Neuron (in vitro differentiated cells): ENCODE results near the gene CHADL.

Source experiments
- H2AFZ ChIP-seq: one replicate; pipeline ENCODE4 v1.6.1; 2013; ENCODE audit warnings: low read depth, mild to moderate bottlenecking, inconsistent platforms, low read length, moderate library complexity
- H3K27me3 ChIP-seq: one replicate; pipeline ENCODE4 v1.6.1; 2013; ENCODE audit warnings: low read length; ENCODE audit not compliant: insufficient read depth
- H3K36me3 ChIP-seq: one replicate; pipeline ENCODE4 v1.6.1; 2013; ENCODE audit warnings: low read length; ENCODE audit not compliant: insufficient read depth
- H3K4me1 ChIP-seq: one replicate; pipeline ENCODE4 v1.6.1; 2013; ENCODE audit warnings: low read length; ENCODE audit not compliant: insufficient read depth
- H3K4me3 ChIP-seq: 2 replicates; pipeline ENCODE4 v1.5.1; 2013; ENCODE audit warnings: mild to moderate bottlenecking, low read length, moderate library complexity
- H3K9me3 ChIP-seq: one replicate; pipeline ENCODE4 v1.6.1; 2013; ENCODE audit warnings: low read length

CHADL gene, protein sequence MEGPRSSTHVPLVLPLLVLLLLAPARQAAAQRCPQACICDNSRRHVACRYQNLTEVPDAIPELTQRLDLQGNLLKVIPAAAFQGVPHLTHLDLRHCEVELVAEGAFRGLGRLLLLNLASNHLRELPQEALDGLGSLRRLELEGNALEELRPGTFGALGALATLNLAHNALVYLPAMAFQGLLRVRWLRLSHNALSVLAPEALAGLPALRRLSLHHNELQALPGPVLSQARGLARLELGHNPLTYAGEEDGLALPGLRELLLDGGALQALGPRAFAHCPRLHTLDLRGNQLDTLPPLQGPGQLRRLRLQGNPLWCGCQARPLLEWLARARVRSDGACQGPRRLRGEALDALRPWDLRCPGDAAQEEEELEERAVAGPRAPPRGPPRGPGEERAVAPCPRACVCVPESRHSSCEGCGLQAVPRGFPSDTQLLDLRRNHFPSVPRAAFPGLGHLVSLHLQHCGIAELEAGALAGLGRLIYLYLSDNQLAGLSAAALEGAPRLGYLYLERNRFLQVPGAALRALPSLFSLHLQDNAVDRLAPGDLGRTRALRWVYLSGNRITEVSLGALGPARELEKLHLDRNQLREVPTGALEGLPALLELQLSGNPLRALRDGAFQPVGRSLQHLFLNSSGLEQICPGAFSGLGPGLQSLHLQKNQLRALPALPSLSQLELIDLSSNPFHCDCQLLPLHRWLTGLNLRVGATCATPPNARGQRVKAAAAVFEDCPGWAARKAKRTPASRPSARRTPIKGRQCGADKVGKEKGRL

GRCh38 chr22:41240377-41241132 lies at the start of gene CHADL:
Gene CHADL (minus strand): TSS chr22:41240931. CDS start chr22:41240881, 50 bp downstream.
- H3K4me1 ChIP-seq = no peaks in the 10 kb centered on the region
- H2AFZ ChIP-seq = no peak within 1 kb of the TSS
- H3K4me3 ChIP-seq = no peak within 1 kb of the TSS
- no peaks in the 10 kb centered on the region for H3K27me3 ChIP-seq
- peaks cover 8% of the 10 kb centered on the region for H3K36me3 ChIP-seq
- H3K9me3 ChIP-seq = no peaks in the 10 kb centered on the region

- Histone ChIP-seq H3K36me3 (peaks cover under 1% of the 10 kb centered on the region), H3K9me3 (no peaks in the 10 kb centered on the region), H2AFZ (no peak overlapping the region), H3K27me3 (no peaks in the 10 kb centered on the region), H3K4me1 (peaks cover 16% of the 10 kb centered on the region), H3K4me3 (no peak overlapping the region)
These were observed 48.9 kb upstream of the CHADL start for GRCh38 chr22:41289671-41290070.

GRCh38 chr22:41288245-41288946 lies 47.7 kb upstream of the CHADL start:
- Histone ChIP-seq H3K9me3 (no peaks in the 10 kb centered on the region), H3K4me3 (no peak overlapping the region), H3K36me3 (peaks cover 8% of the 10 kb centered on the region), H2AFZ (no peak overlapping the region), H3K4me1 (peaks cover 20% of the 10 kb centered on the region), H3K27me3 (no peaks in the 10 kb centered on the region)

GRCh38 chr22:41286639-41287091 lies 45.9 kb upstream of the CHADL start:
- Histone ChIP-seq H3K4me3 (peak overlapping the region; percentile 63), H3K4me1 (peaks cover 20% of the 10 kb centered on the region), H3K9me3 (no peaks in the 10 kb centered on the region), H2AFZ (peak overlapping the region; percentile 65), H3K36me3 (peaks cover 15% of the 10 kb centered on the region), H3K27me3 (no peaks in the 10 kb centered on the region)

- H3K27me3 ChIP-seq = no peaks in the 10 kb centered on the region
- peak within 1 kb of the TSS; percentile 91 for H3K4me3 ChIP-seq
- H3K4me1 ChIP-seq = peaks cover 20% of the 10 kb centered on the region
- no peaks in the 10 kb centered on the region for H3K9me3 ChIP-seq
- H3K36me3 ChIP-seq = peaks cover 15% of the 10 kb centered on the region
- peak within 1 kb of the TSS; percentile 79 for H2AFZ ChIP-seq
These were observed 45.3 kb upstream of the CHADL start, which contains the start of gene RANGAP1 for GRCh38 chr22:41285820-41286638. Gene RANGAP1 (minus strand): TSS chr22:41286187. CDS start chr22:41281044, 5,143 bp downstream.

- Histone ChIP-seq H3K4me1 (peaks cover 14% of the 10 kb centered on the region), H3K36me3 (peaks cover 20% of the 10 kb centered on the region), H3K4me3 (peak overlapping the region; percentile 91), H3K27me3 (no peaks in the 10 kb centered on the region), H3K9me3 (no peaks in the 10 kb centered on the region), H2AFZ (peak overlapping the region; percentile 79)
These were observed 44.7 kb upstream of the CHADL start for GRCh38 chr22:41285441-41285819.

- no peaks in the 10 kb centered on the region for H3K9me3 ChIP-seq
- H2AFZ ChIP-seq = no peak overlapping the region
- H3K4me3 ChIP-seq = peak overlapping the region; percentile 91
- H3K4me1 ChIP-seq = peaks cover 11% of the 10 kb centered on the region
- peaks cover 27% of the 10 kb centered on the region for H3K36me3 ChIP-seq
- no peaks in the 10 kb centered on the region for H3K27me3 ChIP-seq
These were observed 43.7 kb upstream of the CHADL start for GRCh38 chr22:41284465-41284864.

DNA sequence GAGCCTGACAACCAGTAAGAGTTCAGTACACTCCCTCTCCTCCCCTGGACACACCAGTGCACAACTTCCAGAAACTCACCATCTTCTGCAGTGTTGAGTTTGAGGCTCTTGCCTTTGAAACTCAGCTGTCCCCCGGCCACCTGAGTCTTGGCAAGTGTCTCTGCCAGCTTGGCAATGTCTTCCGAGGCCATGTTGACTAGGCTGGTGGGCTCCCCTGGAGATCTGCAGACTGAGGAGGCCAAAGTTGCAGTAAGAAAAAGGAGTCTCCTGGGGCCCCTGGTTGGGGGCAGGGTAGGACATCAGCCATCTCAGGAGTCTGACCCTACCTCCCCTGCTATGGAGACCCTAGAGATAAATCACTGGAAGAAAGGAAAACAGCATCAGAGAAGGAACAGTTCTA lies 40.1 kb upstream of the CHADL start:
- no peaks in the 10 kb centered on the region for H3K9me3 ChIP-seq
- no peaks in the 10 kb centered on the region for H3K27me3 ChIP-seq
- H3K36me3 ChIP-seq = peaks cover 55% of the 10 kb centered on the region

GRCh38 chr22:41280065-41280464 lies 39.3 kb upstream of the CHADL start:
- Histone ChIP-seq H3K27me3 (no peaks in the 10 kb centered on the region), H3K9me3 (no peaks in the 10 kb centered on the region), H3K4me3 (no peak overlapping the region), H2AFZ (no peak overlapping the region), H3K36me3 (peaks cover 60% of the 10 kb centered on the region), H3K4me1 (peaks cover 8% of the 10 kb centered on the region)

More for the DNA sequence above, 40.1 kb upstream of the CHADL start:
- H2AFZ ChIP-seq = no peak overlapping the region
- peaks cover 11% of the 10 kb centered on the region for H3K4me1 ChIP-seq
- H3K4me3 ChIP-seq = no peak overlapping the region

DNA sequence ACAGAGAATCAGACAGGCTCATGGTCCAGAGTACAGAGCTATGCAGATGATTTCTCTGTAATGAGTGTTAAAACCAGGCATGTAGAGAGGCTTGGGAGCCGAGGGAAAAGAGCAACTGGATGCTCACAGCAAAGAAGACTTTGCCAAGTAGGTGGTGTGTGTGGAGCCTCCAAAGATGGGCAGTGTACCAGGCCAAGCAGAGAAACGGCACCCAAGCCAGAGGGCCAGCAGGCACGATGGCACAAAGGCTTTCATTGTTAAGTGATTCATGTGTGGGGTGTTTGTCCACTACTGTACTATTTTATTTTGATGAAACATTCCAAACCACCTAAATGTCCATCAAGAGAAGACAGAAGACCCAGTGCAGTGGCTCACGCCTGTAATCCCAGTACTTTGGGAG lies 34.1 kb upstream of the CHADL start:
- no peaks in the 10 kb centered on the region for H3K27me3 ChIP-seq
- peaks cover 71% of the 10 kb centered on the region for H3K36me3 ChIP-seq
- no peaks in the 10 kb centered on the region for H3K9me3 ChIP-seq
- H3K4me1 ChIP-seq = no peaks in the 10 kb centered on the region
- no peak overlapping the region for H2AFZ ChIP-seq
- no peak overlapping the region for H3K4me3 ChIP-seq

- no peaks in the 10 kb centered on the region for H3K9me3 ChIP-seq
- H3K4me1 ChIP-seq = no peaks in the 10 kb centered on the region
- no peaks in the 10 kb centered on the region for H3K27me3 ChIP-seq
- H3K36me3 ChIP-seq = peaks cover 74% of the 10 kb centered on the region
- no peak overlapping the region for H3K4me3 ChIP-seq
- no peak overlapping the region for H2AFZ ChIP-seq
These were observed 32.4 kb upstream of the CHADL start for GRCh38 chr22:41273128-41273527.

DNA sequence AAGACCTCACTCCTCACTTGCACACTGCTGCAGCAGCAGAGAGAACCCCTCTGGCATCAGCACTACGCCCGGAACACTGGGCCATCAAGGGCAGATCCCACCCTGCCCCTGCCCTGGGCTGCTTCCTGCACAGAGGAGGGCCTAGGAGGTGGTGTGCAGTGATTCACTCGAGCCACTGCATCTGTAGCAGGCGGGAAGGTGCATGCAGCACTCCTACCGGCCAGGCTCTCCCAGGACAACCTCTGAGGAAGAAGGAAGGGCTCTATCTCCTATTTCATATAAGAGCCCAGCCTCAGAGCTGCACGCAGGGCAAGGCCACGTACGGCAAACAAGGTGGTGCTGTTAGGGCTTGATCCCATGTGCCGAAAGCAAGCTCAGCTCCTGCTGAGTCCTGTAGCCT lies 31.1 kb upstream of the CHADL start:
- H3K9me3 ChIP-seq = no peaks in the 10 kb centered on the region
- H3K4me3 ChIP-seq = no peak overlapping the region
- no peaks in the 10 kb centered on the region for H3K27me3 ChIP-seq
- H2AFZ ChIP-seq = no peak overlapping the region
- H3K36me3 ChIP-seq = peaks cover 75% of the 10 kb centered on the region
- no peaks in the 10 kb centered on the region for H3K4me1 ChIP-seq
